CD1c-positive myeloid dendritic cell (primary cell): ENCODE data around the gene PSENEN.

Source experiments
- DNase-seq: peaks from one replicate; pipeline ENCODE4 v3.0.0-alpha.2; 2016; ENCODE audit errors: extremely low spot score

Gene PSENEN

GRCh38 chr19:35745328-35746086 is at the start of gene PSENEN, which contains the start of gene U2AF1L4:
PSENEN (plus strand) TSS chr19:35745651; CDS start chr19:35745931, 280 bp downstream.
U2AF1L4 (minus strand) TSS chr19:35745418; CDS start chr19:35745391, 27 bp downstream.
- DNase-seq, result peak; percentile 100

GRCh38 chr19:35695895-35696422 is 49.5 kb upstream of the PSENEN start:
- no peak for DNase-seq

- DNase-seq, result no peak
Observed at GRCh38 chr19:35696835-35697234, 48.6 kb upstream of the PSENEN start.

- peak; percentile 97 for DNase-seq
Observed at GRCh38 chr19:35702223-35703012, 43.0 kb upstream of the PSENEN start.

- no peak for DNase-seq
Observed at GRCh38 chr19:35703343-35703742, 42.1 kb upstream of the PSENEN start.

GRCh38 chr19:35704218-35704617 is 41.2 kb upstream of the PSENEN start, which contains the start of gene ZBTB32:
ZBTB32 (plus strand) TSS chr19:35704558; CDS start chr19:35714627, 10,069 bp downstream.
- DNase-seq, result peak; percentile 50

GRCh38 chr19:35708391-35708790 is 37.1 kb upstream of the PSENEN start:
- no peak for DNase-seq

GRCh38 chr19:35710784-35711723 is 34.4 kb upstream of the PSENEN start:
- DNase-seq, result no peak

GRCh38 chr19:35712567-35713505 is 32.6 kb upstream of the PSENEN start:
- DNase-seq, result no peak

GRCh38 chr19:35713506-35713850 is 32.0 kb upstream of the PSENEN start:
- DNase-seq, result no peak

GRCh38 chr19:35713904-35714495 is 31.5 kb upstream of the PSENEN start:
- DNase-seq, result no peak

GRCh38 chr19:35714601-35715354 is 30.7 kb upstream of the PSENEN start:
- no peak for DNase-seq

GRCh38 chr19:35715355-35715809 is 30.1 kb upstream of the PSENEN start:
- no peak for DNase-seq

- no peak for DNase-seq
Observed at GRCh38 chr19:35715981-35716800, 29.3 kb upstream of the PSENEN start.

GRCh38 chr19:35716801-35717664 is 28.4 kb upstream of the PSENEN start:
- DNase-seq, result peak; percentile 97

- DNase-seq, result no peak
Observed at GRCh38 chr19:35717665-35718344, 27.6 kb upstream of the PSENEN start, which contains the start of gene KMT2B. KMT2B (plus strand) TSS chr19:35718003; CDS start chr19:35718019, 16 bp downstream.
